Measurements from ENCODE around the gene MTCH2.

Gene MTCH2

DNA sequence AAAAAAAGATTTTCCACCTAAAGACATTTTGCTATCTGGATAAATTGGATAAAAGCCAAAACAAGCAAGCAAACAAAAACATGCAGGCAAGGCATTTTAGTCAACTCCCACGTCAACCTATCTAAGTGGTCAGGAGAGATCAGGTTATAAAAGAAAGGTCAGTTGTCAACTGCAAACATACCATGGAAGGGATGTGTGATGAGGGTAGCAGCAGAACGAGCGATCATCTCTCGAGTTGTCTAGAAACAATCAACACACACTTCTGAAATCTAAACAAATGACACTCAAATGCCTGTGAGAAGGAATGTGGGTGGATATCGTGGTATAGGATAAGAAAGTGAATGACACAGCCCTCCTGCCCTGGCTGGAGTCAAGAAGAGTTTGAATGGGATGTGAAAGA lies 10.9 kb downstream of the MTCH2 start:
- TF ChIP-seq ZFX (IDR thresholded peaks at IDR 0.05) = no peak
- TF ChIP-seq, protein P1, sequence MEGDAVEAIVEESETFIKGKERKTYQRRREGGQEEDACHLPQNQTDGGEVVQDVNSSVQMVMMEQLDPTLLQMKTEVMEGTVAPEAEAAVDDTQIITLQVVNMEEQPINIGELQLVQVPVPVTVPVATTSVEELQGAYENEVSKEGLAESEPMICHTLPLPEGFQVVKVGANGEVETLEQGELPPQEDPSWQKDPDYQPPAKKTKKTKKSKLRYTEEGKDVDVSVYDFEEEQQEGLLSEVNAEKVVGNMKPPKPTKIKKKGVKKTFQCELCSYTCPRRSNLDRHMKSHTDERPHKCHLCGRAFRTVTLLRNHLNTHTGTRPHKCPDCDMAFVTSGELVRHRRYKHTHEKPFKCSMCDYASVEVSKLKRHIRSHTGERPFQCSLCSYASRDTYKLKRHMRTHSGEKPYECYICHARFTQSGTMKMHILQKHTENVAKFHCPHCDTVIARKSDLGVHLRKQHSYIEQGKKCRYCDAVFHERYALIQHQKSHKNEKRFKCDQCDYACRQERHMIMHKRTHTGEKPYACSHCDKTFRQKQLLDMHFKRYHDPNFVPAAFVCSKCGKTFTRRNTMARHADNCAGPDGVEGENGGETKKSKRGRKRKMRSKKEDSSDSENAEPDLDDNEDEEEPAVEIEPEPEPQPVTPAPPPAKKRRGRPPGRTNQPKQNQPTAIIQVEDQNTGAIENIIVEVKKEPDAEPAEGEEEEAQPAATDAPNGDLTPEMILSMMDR (conservative IDR thresholded peaks at IDR 0.05) = no peak
- no peak overlapping the region for H3K27ac ChIP-seq

DNA sequence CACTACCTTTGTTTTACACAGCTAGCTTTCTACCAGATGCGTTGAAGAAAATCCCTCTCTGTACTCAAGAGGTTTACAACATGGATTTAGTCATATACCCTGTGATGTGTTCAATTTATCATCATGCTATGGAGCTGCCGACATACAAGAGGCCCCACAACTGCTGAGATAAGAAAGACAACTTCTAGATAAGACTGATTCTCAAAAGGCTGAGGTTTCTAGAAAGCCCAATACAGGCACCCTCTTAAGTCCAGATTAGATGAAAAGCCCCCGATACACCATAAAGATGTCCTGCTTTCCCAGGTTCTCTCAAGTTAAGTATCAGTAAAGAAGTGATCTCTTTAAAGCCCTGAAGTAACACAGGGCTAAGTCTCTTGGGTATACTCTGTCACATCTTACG lies 14.3 kb downstream of the MTCH2 start:
- TF ChIP-seq, protein P1 (conservative IDR thresholded peaks at IDR 0.05) = no peak

DNA sequence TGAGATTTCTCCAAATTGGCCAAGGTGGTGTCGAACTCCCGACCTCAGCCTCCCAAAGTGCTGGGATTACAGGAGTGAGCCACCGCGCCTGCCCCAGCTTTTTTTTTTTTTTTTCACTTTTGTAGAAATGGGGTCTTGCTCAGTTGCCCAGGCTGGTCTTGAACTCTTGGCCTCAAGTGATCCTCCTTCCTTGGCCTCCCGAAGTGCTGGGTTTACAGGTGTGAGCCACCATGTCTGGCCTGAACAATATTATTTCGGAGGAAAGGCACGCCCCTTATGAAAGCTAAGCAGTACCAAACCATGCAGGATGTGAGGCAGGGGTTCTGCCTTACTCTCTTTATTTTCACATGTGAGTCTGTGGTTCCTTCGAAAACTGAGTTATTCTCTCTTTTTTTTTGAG lies 16.1 kb downstream of the MTCH2 start:
- TF ChIP-seq, protein P1 (conservative IDR thresholded peaks at IDR 0.05) = no peak
- TF ChIP-seq ZFX (IDR thresholded peaks at IDR 0.05) = no peak
- no peak overlapping the region for H3K27ac ChIP-seq

More for the DNA sequence above, 14.3 kb downstream of the MTCH2 start:
- H3K27ac ChIP-seq = no peak overlapping the region

DNA sequence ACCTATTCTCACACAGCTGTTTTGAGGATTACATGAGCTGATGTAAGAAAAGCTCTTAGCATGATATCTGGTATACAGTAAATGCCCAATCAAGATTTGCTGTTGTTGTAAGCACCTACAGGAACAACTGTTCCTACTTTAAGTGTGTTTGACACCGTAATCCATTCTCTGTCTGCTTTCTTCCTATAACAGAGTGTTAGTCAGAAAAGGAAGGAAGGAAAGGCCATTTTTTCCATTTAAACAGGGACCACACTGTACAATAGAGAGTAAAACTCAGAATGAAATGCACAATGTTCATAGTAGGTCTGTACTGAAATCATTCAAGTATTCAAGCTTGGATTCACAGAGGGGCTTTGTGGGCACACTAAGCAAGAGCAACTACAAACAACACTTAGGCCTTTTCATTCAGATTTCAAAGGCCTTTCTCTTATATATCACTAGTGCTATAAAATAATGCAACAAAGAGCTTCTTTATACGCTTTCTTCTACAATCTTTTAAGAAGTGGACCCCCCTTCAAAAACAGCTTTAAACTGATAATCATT lies 21.5 kb downstream of the MTCH2 start:
- TF ChIP-seq ZFX (IDR thresholded peaks at IDR 0.05) = no peak
- TF ChIP-seq, protein P1 (conservative IDR thresholded peaks at IDR 0.05) = no peak
- no peak overlapping the region for H3K27ac ChIP-seq

DNA sequence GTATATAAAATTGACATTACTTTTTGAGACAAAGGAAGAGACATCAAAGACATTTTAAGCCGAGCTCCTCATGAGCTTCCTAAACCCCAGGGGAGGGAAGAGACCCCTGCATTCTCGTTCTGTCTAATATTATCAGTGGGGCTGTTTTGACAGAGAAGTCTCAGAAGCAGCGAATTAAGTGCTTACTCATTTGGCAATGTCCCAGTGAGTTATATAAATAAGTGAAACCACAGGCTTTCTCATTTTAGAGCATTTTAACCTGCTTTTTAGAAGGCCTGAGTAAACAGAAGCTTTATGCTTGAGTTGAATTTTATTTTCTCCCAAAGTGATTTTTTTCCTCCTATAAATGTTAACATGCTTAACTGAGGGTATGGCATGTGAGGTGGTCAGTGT lies 24.9 kb downstream of the MTCH2 start:
- TF ChIP-seq, protein P1 (conservative IDR thresholded peaks at IDR 0.05) = no peak; the same call in 1 of the 2 replicates
- H3K27ac ChIP-seq = no peak overlapping the region

DNA sequence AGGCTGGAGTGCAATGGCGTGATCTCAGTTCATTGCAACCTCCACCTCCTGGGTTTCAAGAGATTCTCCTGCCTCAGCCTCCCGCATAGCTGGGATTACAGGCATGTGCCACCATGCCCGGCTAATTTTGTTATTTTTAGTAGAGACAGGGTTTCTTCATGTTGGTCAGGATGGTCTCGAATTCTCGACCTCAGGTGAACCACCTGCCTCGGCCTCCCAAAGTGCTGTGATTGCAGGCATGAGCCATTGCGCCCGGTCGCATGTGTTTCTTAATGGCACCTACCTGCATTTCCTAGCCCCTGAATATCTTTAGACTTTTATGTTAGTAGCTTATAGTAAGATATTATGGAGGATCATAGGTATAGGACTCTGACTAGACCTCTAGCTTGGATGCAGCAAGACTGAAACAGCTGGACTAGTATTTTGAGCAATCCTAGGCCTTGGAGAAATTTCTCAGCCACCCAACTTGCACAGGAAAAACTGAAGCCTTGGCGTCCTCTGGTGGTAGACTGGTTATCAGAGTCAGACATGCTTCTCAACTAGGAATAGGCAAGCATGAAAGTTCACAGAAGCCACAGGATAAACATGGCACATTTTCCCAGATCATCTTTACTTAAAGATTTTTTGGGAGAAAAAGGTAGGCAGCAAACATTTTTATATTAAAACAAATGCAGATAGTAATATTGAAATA lies 25.5 kb downstream of the MTCH2 start:
- TF ChIP-seq, protein P1 (conservative IDR thresholded peaks at IDR 0.05) = no peak; the same call in 1 of the 2 replicates
- no peak for TF ChIP-seq ZFX (IDR thresholded peaks at IDR 0.05)
- H3K27ac ChIP-seq = no peak overlapping the region

DNA sequence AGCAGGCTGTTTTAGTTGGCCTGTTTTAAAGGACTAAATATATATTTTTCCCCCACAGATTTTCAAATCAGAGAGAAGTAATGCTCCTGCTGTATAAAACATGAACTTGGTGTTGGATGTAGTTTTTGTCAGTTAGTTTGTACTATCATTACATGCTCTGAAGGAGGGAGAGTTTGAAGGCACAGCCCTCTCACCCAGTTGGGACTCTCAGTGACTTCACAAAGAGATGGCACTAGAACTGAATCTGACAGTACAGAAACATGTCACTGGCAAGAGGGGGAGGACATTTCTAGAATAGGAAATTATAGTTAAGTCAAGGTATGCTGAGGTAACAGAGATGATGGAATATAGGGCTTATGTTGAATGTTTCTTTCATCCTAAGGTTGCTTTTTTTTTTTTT lies 27.1 kb downstream of the MTCH2 start:
- TF ChIP-seq, protein P1 (conservative IDR thresholded peaks at IDR 0.05) = no peak
- no peak for TF ChIP-seq ZFX (IDR thresholded peaks at IDR 0.05)
- H3K27ac ChIP-seq = no peak overlapping the region
